Mesothelial cell of epicardium (in vitro differentiated cells): ENCODE measurements around the gene GPANK1. TPM values are rescaled to one million over a fixed set of nuclear protein-coding genes. Genes with fewer than 3 reads are reported as not detected.

Experiments used
- DNase-seq, 2 experiments: peaks; one replicate each; pipeline ENCODE4 v3.0.0; 2021; ENCODE audit warnings: low spot score in 2 of 2; ENCODE audit not compliant: unreplicated experiment in 2 of 2
- H3K27ac Mint-ChIP-seq: 2 replicates; pipeline ENCODE4 v1.8.0; 2021; ENCODE audit warnings: mixed read lengths
- H3K27me3 Mint-ChIP-seq: 2 replicates; pipeline ENCODE4 v1.8.0; 2021; ENCODE audit warnings: low read depth, mixed read lengths
- H3K36me3 Mint-ChIP-seq: 2 replicates; pipeline ENCODE4 v1.8.0; 2021; ENCODE audit warnings: mixed read lengths
- H3K4me1 Mint-ChIP-seq: 2 replicates; pipeline ENCODE4 v1.8.0; 2021; ENCODE audit warnings: mixed read lengths
- H3K4me3 Mint-ChIP-seq: 2 replicates; pipeline ENCODE4 v1.8.0; 2021; ENCODE audit warnings: mild to moderate bottlenecking, moderate library complexity, mixed read lengths
- H3K9me3 Mint-ChIP-seq: 2 replicates; pipeline ENCODE4 v1.8.0; 2021; ENCODE audit warnings: mixed read lengths
- total RNA-seq: library from RNA; stranded (reverse); gene quantifications from 3 replicates; pipeline ENCODE4 v1.2.1, GENCODE V29; 2021
- TF ChIP-seq, protein P1 (sequence below): fragments of 200-600 bp; sonication (generic); IDR thresholded peaks from one replicate; pipeline ENCODE4 v1.5.0; 2021; ENCODE audit warnings: antibody characterized with exemption; ENCODE audit not compliant: unreplicated experiment

Gene GPANK1
- total RNA-seq, 1 donor from 2014 or later: 14.8 TPM

DNA sequence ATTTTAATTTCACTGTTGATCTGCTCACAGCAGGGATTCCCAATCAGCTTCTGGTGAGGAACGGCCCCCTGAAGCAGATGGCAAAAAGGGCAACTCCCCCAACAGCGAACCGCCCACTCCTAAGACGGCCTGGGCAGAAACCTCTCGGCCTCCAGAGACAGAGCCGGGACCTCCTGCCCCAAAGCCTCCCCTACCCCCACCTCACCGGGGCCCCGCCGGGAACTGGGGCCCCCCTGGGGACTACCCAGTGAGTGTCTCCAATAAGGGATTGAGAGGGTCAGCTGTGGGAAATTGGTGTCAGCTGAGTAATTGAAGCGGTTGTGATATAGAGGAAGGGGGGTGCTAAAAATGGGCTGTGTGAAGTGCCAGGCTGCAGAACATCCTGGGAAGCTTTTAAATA lies 37.8 kb downstream of the GPANK1 start:
- Mint-ChIP-seq H3K36me3 (peaks cover 54% of the 10 kb centered on the region), H3K9me3 (no peaks in the 10 kb centered on the region), H3K4me3 (no peak overlapping the region), H3K27ac (no peak overlapping the region), H3K27me3 (no peaks in the 10 kb centered on the region), H3K4me1 (peaks cover 16% of the 10 kb centered on the region)
- TF ChIP-seq, protein P1, sequence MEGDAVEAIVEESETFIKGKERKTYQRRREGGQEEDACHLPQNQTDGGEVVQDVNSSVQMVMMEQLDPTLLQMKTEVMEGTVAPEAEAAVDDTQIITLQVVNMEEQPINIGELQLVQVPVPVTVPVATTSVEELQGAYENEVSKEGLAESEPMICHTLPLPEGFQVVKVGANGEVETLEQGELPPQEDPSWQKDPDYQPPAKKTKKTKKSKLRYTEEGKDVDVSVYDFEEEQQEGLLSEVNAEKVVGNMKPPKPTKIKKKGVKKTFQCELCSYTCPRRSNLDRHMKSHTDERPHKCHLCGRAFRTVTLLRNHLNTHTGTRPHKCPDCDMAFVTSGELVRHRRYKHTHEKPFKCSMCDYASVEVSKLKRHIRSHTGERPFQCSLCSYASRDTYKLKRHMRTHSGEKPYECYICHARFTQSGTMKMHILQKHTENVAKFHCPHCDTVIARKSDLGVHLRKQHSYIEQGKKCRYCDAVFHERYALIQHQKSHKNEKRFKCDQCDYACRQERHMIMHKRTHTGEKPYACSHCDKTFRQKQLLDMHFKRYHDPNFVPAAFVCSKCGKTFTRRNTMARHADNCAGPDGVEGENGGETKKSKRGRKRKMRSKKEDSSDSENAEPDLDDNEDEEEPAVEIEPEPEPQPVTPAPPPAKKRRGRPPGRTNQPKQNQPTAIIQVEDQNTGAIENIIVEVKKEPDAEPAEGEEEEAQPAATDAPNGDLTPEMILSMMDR: no peak
- DNase-seq: no peak

DNA sequence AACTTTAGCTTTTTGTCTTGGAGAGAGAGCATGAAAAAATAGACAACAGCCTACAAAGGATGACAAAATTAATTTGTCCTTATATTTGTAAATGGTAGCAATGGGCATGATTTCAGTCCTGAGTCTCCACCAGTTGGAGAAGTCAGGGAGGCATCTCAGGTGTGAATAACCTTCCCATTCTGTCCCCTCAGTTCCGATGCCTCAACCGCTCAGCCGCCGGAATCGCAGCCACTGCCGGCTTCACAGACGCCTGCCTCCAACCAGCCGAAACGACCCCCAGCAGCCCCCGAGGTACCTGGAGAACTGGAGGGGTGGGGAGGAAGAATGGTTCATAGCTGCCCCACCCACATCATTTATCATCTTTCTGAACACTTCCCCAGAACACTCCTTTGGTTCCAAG lies 40.7 kb downstream of the GPANK1 start:
- H3K27ac Mint-ChIP-seq: peak overlapping the region; percentile 36
- H3K9me3 Mint-ChIP-seq: no peaks in the 10 kb centered on the region
- TF ChIP-seq, protein P1: no peak
- H3K36me3 Mint-ChIP-seq: peaks cover 37% of the 10 kb centered on the region
- no peak for DNase-seq
- no peaks in the 10 kb centered on the region for H3K27me3 Mint-ChIP-seq
- no peak overlapping the region for H3K4me3 Mint-ChIP-seq
- peaks cover 24% of the 10 kb centered on the region for H3K4me1 Mint-ChIP-seq

DNA sequence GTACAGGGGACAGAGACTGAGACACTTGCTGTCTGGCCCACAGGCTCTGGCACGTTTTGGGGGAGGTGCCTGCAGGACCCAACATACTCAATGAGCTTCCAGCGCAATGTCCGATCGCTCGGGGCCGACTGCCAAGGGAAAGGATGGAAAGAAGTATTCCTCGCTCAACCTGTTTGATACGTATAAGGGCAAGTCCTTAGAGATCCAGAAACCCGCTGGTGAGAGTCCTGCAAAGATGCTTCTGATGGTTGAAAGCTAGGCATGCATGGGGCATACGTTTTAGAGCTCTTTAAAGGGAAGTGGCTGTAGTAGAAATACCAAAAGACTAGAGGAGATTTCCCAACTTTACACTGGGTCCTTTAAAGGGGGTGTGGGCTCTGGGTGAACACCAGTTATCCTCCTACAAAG lies 42.1 kb downstream of the GPANK1 start:
- DNase-seq: no peak
- Mint-ChIP-seq H3K4me3 (peak overlapping the region; percentile 81), H3K27me3 (no peaks in the 10 kb centered on the region), H3K9me3 (no peaks in the 10 kb centered on the region), H3K27ac (peak overlapping the region; percentile 95), H3K36me3 (peaks cover 31% of the 10 kb centered on the region), H3K4me1 (peaks cover 24% of the 10 kb centered on the region)
- TF ChIP-seq, protein P1: no peak

DNA sequence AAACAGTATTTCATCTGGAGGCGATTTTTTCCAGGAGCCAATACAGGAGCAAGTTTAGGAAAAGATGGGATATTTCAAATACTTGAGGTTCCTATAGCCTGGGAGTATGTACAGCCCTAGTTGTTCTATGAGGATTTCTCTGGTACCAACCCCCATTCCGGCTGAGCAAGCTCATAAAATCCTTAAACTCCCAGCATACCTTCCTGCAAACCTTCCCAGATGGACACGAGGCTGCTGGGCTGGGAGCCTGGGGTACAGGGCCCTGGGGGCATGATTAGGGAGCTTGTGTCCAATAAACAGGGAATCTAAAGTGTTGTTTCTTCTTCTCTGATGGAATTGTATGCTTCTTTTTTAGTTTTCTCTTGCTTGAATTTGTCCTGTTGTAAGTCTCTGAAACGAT lies 42.8 kb downstream of the GPANK1 start:
- Mint-ChIP-seq H3K9me3 (no peaks in the 10 kb centered on the region), H3K27me3 (no peaks in the 10 kb centered on the region), H3K4me1 (peaks cover 24% of the 10 kb centered on the region), H3K27ac (peak overlapping the region; percentile 95), H3K4me3 (peak overlapping the region; percentile 81), H3K36me3 (peaks cover 25% of the 10 kb centered on the region)
- no peak for DNase-seq
- TF ChIP-seq, protein P1: no peak

DNA sequence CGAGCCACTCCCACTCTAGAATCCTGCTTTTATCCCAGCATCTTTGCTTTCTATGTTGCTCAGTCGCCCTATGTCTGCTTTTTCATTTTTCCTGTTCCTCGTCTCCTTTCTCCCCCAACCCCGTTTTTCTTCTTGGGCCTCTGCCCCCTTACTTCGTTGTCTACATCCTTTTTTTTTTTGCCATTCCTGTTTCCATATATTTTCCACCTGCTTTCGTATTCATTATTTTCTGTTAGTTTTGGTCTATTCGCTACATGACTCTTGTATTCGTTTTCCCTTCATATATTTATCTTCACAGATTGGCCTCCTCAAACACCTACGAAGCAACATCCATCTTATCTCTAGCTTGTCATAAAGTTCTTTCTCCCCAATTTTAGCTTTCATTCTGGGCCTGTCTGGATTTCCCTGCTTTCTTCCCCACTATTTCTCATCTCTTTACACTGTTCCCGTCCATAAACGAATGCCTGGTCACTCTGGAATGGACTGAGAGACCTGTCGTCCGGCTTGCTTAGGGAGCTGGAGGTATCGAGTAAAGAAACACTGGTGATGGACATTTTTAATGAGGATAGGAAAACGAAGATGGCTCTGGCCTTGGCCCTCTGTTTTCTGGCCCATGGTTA lies 43.4 kb downstream of the GPANK1 start:
- H3K27me3 Mint-ChIP-seq: no peaks in the 10 kb centered on the region
- DNase-seq: no peak
- H3K4me3 Mint-ChIP-seq: peak overlapping the region; percentile 81
- peaks cover 24% of the 10 kb centered on the region for H3K4me1 Mint-ChIP-seq
- H3K9me3 Mint-ChIP-seq: no peaks in the 10 kb centered on the region
- H3K36me3 Mint-ChIP-seq: peaks cover 22% of the 10 kb centered on the region
- TF ChIP-seq, protein P1: no peak
- peak overlapping the region; percentile 95 for H3K27ac Mint-ChIP-seq
